ENCODE data around the gene PPP2R3C.
A peak's percentile ranks its signal among the peaks of the same experiment; 100 is the strongest.
"Not testable (repeated sequence)": the region's sequence is repeated elsewhere in the genome, so short reads cannot be mapped to it uniquely, and the experiment has no call there.

Gene PPP2R3C

DNA sequence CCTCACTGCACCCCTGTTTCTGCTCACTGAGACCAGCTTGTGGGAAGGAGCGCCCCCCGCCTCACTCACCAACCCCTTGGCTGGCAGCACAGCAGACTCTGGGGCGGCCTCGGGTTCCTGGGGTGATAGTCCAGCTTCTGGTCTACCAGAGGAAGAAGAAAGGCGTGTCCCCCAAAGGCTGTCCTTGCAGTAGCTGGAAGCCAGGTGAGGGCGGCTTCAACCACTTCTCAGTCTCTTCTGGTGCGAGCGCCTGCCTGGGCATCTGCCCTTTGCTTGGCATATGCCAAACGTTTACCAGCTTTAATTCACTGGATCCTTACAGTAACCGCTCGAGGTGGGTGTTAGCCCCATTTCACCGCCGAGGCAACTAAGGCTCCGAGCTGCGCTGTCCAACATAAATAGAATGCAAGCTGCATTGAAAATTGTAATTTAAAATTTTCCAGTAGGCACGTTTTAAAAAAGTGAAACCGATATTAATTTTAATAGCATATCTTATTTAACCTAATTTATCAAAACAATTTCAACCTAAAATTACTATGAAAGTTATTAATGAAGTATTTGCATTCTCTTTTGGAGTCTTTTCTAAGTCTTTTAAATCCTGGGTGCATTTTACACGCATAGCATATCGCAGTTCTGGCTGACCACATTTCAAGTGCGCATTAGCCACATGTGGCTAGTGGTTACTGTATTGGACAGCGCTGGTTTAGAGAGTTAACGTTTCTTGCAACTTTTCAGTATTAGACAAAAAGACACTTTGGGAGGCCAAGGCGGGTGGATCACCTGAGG lies 74.8 kb downstream of the PPP2R3C start:
- peak; percentile 43 for DNase-seq (ENCODE audit: low read depth)
- H3K4me3 ChIP-seq (replicated peaks; ENCODE audit: low read depth, low read length), result peak overlapping the region; percentile 95
- TF ChIP-seq, protein P1, sequence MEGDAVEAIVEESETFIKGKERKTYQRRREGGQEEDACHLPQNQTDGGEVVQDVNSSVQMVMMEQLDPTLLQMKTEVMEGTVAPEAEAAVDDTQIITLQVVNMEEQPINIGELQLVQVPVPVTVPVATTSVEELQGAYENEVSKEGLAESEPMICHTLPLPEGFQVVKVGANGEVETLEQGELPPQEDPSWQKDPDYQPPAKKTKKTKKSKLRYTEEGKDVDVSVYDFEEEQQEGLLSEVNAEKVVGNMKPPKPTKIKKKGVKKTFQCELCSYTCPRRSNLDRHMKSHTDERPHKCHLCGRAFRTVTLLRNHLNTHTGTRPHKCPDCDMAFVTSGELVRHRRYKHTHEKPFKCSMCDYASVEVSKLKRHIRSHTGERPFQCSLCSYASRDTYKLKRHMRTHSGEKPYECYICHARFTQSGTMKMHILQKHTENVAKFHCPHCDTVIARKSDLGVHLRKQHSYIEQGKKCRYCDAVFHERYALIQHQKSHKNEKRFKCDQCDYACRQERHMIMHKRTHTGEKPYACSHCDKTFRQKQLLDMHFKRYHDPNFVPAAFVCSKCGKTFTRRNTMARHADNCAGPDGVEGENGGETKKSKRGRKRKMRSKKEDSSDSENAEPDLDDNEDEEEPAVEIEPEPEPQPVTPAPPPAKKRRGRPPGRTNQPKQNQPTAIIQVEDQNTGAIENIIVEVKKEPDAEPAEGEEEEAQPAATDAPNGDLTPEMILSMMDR (IDR thresholded peaks at IDR 0.05; ENCODE audit: low read length, missing control alignments), result no peak

DNA sequence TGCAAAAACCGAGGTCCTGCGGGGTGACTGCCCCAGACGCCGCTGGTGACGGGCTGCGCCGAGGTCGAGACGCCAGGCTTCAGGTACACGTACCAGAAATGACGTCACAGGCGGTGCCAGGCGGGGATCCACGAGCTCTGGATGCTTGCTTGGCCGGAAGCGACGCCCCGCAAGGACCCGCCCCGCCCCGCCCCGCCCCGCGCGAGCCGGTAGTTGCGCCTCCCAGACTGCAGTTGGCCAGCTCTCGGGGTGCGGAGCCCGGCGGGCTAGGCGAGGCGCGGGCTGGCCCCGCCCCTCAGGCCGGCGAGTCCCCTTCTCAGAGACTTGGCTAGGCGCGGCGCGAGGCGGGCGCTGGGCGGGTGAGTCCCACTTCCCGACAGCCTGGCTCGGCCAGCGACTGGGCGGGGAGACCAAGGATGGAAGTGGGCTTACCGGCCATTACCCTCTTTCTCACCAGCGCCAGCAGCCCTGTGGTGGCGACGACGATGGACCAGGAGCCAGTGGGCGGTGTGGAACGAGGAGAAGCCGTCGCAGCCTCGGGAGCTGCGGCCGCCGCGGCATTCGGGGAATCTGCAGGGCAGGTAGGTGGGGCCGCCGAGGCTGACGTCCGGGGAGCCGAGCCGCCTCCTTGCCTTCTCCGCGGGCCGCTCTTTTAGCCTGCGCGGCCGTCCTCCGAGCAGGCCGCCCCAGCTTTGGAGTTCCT lies 75.6 kb downstream of the PPP2R3C start, which contains the start of gene FAM177A1:
FAM177A1 (plus strand) TSS at position 225 of the 703 bp plus-strand sequence; CDS start at position 417, 192 bp downstream.
- TF ChIP-seq, protein P1 (IDR thresholded peaks at IDR 0.05; ENCODE audit: low read length, missing control alignments), result no peak
- peak; percentile 98 for DNase-seq (ENCODE audit: low read depth)
- peak within 1 kb of the TSS; percentile 95 for H3K4me3 ChIP-seq (replicated peaks; ENCODE audit: low read depth, low read length)

DNA sequence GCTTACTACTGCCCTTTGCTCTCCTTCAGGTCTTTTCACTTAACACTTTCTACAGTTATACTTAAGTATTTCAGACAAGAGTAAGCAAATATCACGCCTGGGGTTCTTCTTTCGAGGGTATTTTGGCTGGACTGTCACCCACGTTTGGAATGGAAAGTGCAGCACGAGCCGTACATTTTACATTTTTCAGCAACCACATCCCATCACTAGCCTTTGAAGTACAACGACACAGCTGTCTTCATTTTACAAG lies 76.1 kb downstream of the PPP2R3C start:
- TF ChIP-seq, protein P1 (IDR thresholded peaks at IDR 0.05; ENCODE audit: low read length, missing control alignments), result no peak
- DNase-seq (ENCODE audit: low read depth), result no peak
- peak overlapping the region; percentile 95 for H3K4me3 ChIP-seq (replicated peaks; ENCODE audit: low read depth, low read length)

DNA sequence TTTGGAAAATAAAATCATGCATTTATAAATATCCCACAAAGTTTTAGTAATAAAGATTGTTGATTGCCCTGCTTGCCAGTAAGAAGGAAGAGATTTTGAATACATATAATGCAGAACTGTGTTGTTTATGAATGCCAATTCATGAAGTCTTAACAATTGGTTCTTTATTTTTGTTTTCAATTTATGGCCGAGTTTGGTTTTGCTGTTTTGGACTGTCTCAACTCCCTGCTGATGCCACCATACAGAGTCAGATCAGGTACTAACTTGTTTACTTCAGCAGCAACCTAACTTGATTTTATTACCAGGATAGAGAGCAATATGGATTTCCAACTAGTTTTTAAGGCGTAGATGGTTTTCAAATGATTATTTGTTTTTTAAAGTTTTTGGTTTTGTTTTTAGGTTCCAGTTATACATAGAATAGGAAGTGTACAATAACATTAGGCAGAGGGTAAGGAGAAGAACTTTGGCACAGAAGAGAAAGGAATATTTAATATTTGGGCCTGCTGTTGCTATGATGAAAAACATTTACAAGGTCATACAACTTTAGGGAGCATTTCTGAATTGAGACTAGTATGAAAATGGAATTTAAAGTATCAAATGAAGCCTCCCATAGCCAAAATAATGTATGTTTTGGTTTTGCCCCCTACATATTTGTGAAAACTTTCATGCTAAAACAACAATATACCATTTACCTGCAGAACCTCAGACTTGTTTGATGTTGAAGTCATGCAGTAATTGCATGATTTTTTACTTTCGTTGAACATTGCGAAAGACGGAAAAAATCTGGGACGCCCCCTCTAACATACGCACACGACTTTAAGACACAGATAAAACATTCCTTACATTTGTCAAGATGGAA lies 76.6 kb downstream of the PPP2R3C start:
- DNase-seq (ENCODE audit: low read depth), result peak; percentile 84
- TF ChIP-seq, protein P1 (IDR thresholded peaks at IDR 0.05; ENCODE audit: low read length, missing control alignments), result no peak
- H3K4me3 ChIP-seq (replicated peaks; ENCODE audit: low read depth, low read length), result peak overlapping the region; percentile 95

DNA sequence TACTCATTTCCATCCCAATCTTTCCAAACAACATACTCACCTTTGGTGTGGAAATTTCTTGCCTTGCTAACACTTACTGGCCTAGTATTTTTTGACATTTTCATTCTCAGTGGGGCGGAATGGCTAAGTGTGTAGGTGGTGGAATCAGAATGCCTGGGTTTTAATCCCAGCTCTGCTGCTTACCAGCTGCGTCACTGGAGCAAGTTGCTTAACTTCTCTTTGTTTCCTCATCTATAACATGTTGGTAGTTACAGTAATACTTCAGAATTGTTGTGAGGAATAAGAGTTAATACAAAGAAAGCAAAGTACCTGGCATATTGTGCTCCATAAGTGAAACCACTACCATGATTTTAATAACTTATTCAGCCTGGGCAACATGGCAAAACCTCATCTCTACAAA lies 78.7 kb downstream of the PPP2R3C start:
- H3K4me3 ChIP-seq (replicated peaks; ENCODE audit: low read depth, low read length), result no peak overlapping the region
- no peak for DNase-seq (ENCODE audit: low read depth)
- TF ChIP-seq, protein P1 (IDR thresholded peaks at IDR 0.05; ENCODE audit: low read length, missing control alignments), result no peak

DNA sequence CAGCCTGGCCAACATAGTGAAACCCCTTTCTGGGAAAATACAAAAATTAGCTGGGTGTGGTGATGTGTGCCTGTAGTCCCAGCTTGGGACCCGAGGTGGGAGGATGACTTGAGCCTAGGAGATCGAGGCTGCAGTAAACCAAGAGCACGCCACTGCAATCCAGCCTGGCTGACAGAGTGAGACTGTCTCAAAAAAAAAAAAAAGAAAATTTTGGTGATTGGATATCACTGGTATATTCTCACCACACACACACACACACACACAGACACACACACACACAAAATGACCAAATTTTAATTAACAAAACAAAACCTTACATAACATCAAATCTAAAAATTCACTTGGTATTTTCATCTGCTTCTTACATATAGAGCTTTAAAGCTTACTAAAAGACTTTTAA lies 79.2 kb downstream of the PPP2R3C start:
- no peak overlapping the region for H3K4me3 ChIP-seq (replicated peaks; ENCODE audit: low read depth, low read length)
- no peak for DNase-seq (ENCODE audit: low read depth)
- TF ChIP-seq, protein P1 (IDR thresholded peaks at IDR 0.05; ENCODE audit: low read length, missing control alignments), result no peak

DNA sequence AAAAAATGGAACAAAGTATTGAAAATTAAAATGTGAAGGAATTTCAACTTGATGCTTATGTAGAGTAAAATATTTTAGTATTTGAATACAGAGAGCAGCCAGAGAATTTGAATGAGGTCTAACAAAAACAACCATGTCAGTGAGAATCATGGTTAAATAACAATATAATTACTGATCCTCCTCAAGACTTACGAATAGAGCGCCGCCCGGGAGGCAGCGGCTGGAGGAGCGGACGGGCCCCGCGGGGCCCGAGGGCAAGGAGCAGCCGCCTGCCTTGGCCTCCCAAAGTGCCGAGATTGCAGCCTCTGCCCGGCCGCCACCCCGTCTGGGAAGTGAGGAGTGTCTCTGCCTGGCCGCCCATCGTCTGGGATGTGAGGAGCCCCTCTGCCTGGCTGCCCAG lies 83.5 kb downstream of the PPP2R3C start:
- not testable (repeated sequence) for DNase-seq (ENCODE audit: low read depth); H3K4me3 ChIP-seq (replicated peaks; ENCODE audit: low read depth, low read length)
